ENCODE data around the gene BBS4.

BBS4 gene

DNA sequence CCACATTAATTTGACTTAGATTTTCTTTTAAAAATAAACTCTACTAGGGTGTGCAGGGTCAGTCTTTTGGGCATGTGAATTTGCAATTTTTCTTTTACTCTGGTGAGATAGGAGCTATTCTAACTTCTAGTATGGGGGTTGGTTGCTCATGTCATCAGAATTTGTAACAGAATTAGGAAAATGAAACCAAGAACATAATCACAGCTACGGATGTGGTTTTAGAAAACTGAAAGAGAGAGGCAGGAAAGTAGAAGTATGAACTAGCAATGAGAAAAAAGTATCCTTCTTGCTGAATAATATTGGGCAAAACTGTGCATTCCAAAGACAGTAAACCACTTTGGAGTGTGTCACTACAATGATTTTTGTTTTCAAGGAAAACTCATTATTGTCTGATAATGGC lies 54.2 kb downstream of the BBS4 start:
- peaks cover 66% of the 10 kb centered on the region for H3K36me3 Mint-ChIP-seq (ENCODE audit: low read depth)
- H3K4me3 Mint-ChIP-seq, result no peak overlapping the region
- H3K27me3 Mint-ChIP-seq (ENCODE audit: low read depth), result no peaks in the 10 kb centered on the region
- H3K27ac Mint-ChIP-seq, result no peak overlapping the region
- H3K9me3 Mint-ChIP-seq, result peaks cover 10% of the 10 kb centered on the region
- no peaks in the 10 kb centered on the region for H3K4me1 Mint-ChIP-seq
- no peak for TF ChIP-seq CTCF (IDR thresholded peaks at IDR 0.05; ENCODE audit: unreplicated experiment in 3 of 3)

DNA sequence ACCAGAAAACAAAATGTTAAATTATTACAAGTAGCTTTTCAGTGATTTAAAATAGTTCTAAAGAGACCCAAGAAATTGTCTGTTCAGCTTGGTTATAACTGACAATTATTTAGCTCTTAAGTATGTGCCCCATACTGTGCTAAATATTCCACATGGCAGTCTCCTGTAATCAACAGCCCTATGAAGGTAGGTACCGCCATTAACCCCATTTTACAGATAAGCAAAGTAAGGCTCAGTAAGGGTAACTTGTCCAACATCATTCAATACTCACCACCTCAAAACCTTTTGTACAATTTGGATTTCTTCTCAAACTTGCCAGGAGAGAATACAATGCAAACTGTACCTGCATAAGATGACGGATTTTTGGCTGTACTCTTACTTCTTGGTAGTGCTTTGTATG lies 63.7 kb downstream of the BBS4 start:
- H3K4me1 Mint-ChIP-seq, result no peaks in the 10 kb centered on the region
- H3K27me3 Mint-ChIP-seq (ENCODE audit: low read depth), result no peaks in the 10 kb centered on the region
- H3K36me3 Mint-ChIP-seq (ENCODE audit: low read depth), result peaks cover 51% of the 10 kb centered on the region
- no peak overlapping the region for H3K4me3 Mint-ChIP-seq
- no peak for TF ChIP-seq CTCF (IDR thresholded peaks at IDR 0.05; ENCODE audit: unreplicated experiment in 3 of 3)
- H3K27ac Mint-ChIP-seq, result no peak overlapping the region
- H3K9me3 Mint-ChIP-seq, result peaks cover 10% of the 10 kb centered on the region

- no peaks in the 10 kb centered on the region for H3K27me3 Mint-ChIP-seq (ENCODE audit: low read depth)
- H3K4me1 Mint-ChIP-seq, result no peaks in the 10 kb centered on the region
- peaks cover 2% of the 10 kb centered on the region for H3K9me3 Mint-ChIP-seq
- no peak overlapping the region for H3K4me3 Mint-ChIP-seq
- no peak for TF ChIP-seq CTCF (IDR thresholded peaks at IDR 0.05; ENCODE audit: unreplicated experiment in 3 of 3)
- peaks cover 53% of the 10 kb centered on the region for H3K36me3 Mint-ChIP-seq (ENCODE audit: low read depth)
- no peak overlapping the region for H3K27ac Mint-ChIP-seq
Measured at GRCh38 chr15:72751751-72752455, 65.9 kb downstream of the BBS4 start.

DNA sequence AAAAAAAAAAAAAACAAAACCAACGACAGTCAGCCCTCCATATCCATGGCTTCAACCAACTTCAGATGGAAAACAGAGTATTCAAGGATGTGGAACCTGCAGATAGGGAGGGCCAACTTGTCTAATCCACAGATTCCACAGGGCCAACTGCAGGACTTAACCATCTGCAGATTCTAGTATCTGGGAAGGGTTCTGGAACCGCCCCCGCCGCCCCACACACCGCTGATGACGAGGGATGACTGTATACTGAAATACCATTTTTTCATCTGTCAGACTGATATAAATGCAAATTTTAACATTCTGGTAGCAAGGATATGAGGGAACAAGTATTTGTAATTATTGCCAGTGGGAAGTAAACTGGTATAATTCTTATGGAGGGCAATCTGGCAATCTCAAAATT lies 68.1 kb downstream of the BBS4 start:
- Mint-ChIP-seq H3K4me3 (no peak overlapping the region), H3K27me3 (ENCODE audit: low read depth) (no peaks in the 10 kb centered on the region), H3K4me1 (no peaks in the 10 kb centered on the region), H3K9me3 (no peaks in the 10 kb centered on the region), H3K27ac (no peak overlapping the region), H3K36me3 (ENCODE audit: low read depth) (peaks cover 56% of the 10 kb centered on the region)
- no peak for TF ChIP-seq CTCF (IDR thresholded peaks at IDR 0.05; ENCODE audit: unreplicated experiment in 3 of 3)

GRCh38 chr15:72758182-72758581 lies 72.2 kb downstream of the BBS4 start:
- Mint-ChIP-seq H3K9me3 (no peaks in the 10 kb centered on the region), H3K4me3 (no peak overlapping the region), H3K4me1 (no peaks in the 10 kb centered on the region), H3K27me3 (ENCODE audit: low read depth) (no peaks in the 10 kb centered on the region), H3K36me3 (ENCODE audit: low read depth) (peaks cover 76% of the 10 kb centered on the region), H3K27ac (no peak overlapping the region)
- no peak for TF ChIP-seq CTCF (IDR thresholded peaks at IDR 0.05; ENCODE audit: unreplicated experiment in 3 of 3)

GRCh38 chr15:72760590-72761260 lies 74.7 kb downstream of the BBS4 start:
- H3K4me1 Mint-ChIP-seq, result no peaks in the 10 kb centered on the region
- no peak overlapping the region for H3K27ac Mint-ChIP-seq
- H3K9me3 Mint-ChIP-seq, result peaks cover 3% of the 10 kb centered on the region
- peaks cover 75% of the 10 kb centered on the region for H3K36me3 Mint-ChIP-seq (ENCODE audit: low read depth)
- no peaks in the 10 kb centered on the region for H3K27me3 Mint-ChIP-seq (ENCODE audit: low read depth)
- no peak overlapping the region for H3K4me3 Mint-ChIP-seq
- no peak for TF ChIP-seq CTCF (IDR thresholded peaks at IDR 0.05; ENCODE audit: unreplicated experiment in 3 of 3)

Measured in nephron (organoid).